GM12874 (cell line): ENCODE data around the gene MBNL2.

Source experiments
- CTCF ChIP-seq: IDR thresholded peaks from 2 replicates; pipeline ENCODE4 v1.5.1; 2011; ENCODE audit warnings: low read depth, mild to moderate bottlenecking, control low read depth, low read length, moderate library complexity; ENCODE audit not compliant: insufficient read depth

MBNL2 gene

DNA sequence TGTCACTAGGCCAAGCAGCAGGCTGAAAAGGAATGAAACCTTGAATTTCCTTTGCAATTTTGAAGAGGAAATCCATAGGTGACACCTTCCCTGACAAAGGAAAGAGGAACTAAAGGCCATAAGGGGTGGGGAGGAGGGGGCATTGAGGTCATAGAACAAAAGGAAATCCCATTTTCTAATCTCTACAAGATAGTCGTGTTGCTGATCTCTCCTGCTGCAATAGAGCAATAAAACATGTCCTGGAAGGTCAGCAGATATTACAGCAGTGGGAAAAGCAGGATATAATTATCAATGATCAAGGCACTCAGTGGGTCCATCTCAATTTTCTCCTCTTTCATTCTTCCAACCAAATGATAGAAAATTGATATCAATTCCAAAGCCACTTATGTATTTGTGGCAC is 191.6 kb downstream of the MBNL2 start:
- no peak for TF ChIP-seq CTCF

- no peak for TF ChIP-seq CTCF
These were observed 192.3 kb downstream of the MBNL2 start for GRCh38 chr13:97414392-97414791.

DNA sequence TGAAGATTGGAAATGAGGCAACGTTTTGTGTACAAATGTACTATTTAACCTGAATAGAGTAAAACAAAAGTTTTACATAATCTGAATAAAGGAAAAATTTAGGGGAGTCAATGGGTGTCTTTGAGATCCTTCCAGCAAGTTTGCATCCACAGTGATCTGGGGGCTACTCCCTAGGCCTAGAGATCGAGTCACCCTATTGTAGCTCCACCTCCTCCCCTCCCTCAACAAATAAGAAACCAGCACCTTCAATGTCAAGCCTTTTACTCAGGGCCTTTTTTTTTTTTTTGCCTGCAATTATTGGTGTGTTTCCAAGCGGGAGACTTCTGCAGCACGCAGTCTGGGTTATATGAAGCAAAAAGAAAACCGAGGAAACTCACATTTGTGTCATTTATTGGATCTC is 195.6 kb downstream of the MBNL2 start:
- no peak for TF ChIP-seq CTCF

DNA sequence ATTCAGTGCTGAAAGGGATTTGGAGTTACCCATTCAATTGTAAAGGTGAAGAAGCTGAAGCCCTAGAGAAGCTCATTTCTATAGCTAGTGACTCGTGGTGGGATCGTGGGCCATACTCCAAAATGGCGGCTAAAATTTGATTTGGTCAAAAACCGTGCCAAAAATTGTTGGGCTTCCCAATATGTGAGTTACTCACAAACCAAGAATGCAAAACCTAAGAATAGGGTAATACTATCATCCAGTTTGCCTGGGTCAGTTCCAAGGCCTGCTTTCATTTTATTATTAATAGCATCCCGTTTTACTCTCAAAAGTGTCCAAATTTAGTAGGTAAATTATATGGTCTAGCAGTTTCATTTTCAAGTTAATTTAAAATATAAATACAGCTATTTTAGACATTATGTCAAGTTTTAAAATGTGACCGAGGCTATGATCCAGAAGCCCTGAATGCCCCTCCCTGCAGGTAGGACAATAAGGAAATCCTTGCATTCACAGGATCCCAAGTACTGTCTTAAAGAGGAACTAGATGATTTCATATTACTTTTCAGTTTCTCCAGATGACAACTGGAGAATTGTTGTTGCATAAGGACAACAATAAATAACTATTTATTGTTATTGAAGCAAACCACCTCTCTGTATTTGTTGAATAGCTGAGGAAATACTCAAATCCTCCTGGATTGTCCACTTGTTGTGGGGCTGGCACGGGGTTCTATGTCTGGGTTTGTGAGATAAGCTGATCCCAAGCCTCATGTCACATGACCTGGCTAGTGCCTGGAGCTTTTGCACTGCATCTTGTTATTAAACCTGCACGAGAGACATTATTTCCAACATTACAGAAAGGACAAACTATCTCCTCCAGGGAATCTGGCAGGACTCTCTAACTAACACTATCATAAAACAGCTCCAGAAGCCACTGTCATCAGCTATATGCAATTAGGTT is 200.3 kb downstream of the MBNL2 start:
- TF ChIP-seq CTCF = no peak

- no peak for TF ChIP-seq CTCF
These were observed 201.3 kb downstream of the MBNL2 start for GRCh38 chr13:97423300-97424045.

GRCh38 chr13:97425590-97425989 is 203.5 kb downstream of the MBNL2 start:
- no peak for TF ChIP-seq CTCF

DNA sequence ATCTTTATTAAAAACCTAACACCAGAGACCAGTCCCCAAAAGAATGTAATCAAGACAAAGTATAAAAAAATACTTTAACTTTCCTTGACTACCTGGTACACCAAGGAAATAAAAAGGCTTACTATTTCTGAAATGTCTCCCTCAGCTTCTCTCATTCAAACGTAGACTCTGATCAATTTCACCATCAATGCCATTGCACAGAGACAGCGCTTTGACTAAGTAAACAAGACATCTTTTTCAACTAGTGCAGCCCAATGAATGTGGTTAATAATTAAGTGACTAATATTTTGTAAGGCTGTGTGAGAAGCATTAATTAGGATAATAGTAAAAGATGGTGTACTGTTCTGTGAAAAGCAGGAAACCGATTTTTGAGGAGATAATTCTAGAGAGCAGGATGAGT is 204.6 kb downstream of the MBNL2 start:
- TF ChIP-seq CTCF = no peak
